ENCODE data around the gene C13orf46.

C13orf46 gene

DNA sequence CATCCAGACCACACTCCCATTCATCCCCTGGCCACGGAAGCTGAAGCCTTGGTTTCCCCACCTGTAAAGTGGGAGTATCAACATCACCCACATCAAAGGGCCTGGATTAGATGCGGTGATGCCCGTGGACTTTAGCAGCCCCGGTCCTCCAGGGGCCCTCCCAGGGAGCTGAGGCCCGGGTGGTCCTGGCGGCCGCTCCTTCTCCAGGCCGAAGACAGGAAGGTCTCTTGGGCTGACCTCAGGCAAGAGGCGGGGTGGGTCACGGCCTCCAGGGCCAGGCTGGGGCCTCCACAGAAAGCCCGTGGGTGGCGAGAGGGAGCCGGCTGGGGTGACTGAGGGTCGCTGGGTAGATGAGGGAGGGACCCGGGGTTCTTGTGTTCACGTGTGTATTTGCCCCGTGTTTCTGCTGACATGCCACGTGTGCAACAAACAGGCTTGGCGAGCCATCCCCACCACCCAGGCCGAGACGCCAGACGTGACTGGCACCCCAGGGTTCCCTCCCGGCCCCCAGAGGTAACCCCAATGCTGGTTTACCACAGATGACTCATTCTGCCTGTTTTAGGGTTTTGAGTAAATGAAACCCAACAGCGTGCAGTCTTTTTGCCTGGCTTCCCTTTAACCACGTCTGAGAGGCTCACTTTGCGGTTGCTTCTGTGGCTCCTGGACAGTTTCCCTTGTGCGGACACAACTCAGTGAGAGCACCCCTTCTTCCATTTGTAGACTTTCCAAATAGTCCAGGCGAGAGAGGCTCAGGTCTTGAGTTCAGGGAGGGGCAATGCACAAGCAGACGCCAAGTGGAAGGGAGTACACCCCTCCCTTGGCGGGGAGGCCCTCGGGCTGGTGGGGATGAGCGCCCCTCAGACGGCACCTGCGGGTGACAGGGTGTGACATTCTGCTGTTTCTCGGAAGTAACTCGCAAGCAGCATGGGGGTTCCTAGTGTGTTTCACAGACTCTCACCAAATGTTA, 42.9 kb downstream of the C13orf46 start:
- no peak overlapping the region for H3K27ac ChIP-seq
- TF ChIP-seq ZFX (IDR thresholded peaks at IDR 0.05; ENCODE audit: borderline replicate concordance): no peak
- TF ChIP-seq, protein P1, sequence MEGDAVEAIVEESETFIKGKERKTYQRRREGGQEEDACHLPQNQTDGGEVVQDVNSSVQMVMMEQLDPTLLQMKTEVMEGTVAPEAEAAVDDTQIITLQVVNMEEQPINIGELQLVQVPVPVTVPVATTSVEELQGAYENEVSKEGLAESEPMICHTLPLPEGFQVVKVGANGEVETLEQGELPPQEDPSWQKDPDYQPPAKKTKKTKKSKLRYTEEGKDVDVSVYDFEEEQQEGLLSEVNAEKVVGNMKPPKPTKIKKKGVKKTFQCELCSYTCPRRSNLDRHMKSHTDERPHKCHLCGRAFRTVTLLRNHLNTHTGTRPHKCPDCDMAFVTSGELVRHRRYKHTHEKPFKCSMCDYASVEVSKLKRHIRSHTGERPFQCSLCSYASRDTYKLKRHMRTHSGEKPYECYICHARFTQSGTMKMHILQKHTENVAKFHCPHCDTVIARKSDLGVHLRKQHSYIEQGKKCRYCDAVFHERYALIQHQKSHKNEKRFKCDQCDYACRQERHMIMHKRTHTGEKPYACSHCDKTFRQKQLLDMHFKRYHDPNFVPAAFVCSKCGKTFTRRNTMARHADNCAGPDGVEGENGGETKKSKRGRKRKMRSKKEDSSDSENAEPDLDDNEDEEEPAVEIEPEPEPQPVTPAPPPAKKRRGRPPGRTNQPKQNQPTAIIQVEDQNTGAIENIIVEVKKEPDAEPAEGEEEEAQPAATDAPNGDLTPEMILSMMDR (IDR thresholded peaks at IDR 0.05): no peak

DNA sequence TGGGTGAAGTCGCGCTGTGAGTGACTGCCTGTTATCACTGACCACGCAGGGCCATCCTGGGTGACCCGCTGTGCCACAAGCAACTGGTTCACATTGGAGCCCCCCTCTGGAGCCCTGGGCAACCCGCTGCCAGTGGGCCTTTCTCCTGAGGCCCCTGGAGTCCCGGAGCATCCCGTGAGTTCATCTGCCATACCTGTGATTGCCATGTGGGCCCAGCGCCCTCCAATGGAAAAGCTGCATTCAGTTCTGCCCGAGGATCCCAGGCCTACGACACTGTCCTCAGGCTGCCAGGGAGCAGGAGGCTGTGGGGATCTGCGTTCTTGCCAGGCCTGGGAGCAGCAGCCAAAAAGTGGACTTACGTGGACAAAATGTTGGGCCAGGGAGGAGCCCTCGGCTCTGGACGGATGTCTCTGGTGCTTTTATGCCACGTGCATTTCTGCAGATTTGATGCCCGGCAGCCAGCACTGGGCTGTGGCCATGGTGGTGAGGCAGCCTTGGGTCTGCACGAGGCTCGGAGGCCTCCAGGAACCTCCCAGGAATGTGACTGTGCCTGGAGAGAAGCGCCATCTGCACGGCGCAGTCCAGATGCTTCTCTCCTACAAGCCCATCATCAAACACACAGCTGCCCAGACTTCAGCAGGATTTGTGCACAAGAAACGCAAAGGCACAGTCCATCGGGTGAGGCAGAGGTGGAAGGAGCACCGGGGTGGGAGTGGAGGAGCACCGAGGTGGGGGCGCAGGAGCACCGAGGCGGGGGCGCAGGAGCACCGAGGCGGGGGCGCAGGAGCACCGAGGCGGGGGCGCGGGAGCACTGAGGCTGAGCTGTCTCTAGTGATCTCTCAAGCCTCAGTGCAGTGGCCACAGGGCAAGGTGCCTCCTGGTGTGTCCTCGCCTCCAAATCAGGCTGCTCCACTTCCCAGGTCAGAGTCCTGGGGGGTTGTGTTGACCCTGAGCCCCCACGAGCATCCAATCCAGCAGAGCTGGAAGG, 44.0 kb downstream of the C13orf46 start:
- H3K27ac ChIP-seq: no peak overlapping the region
- TF ChIP-seq ZFX (IDR thresholded peaks at IDR 0.05; ENCODE audit: borderline replicate concordance): no peak
- TF ChIP-seq, protein P1 (IDR thresholded peaks at IDR 0.05): no peak

DNA sequence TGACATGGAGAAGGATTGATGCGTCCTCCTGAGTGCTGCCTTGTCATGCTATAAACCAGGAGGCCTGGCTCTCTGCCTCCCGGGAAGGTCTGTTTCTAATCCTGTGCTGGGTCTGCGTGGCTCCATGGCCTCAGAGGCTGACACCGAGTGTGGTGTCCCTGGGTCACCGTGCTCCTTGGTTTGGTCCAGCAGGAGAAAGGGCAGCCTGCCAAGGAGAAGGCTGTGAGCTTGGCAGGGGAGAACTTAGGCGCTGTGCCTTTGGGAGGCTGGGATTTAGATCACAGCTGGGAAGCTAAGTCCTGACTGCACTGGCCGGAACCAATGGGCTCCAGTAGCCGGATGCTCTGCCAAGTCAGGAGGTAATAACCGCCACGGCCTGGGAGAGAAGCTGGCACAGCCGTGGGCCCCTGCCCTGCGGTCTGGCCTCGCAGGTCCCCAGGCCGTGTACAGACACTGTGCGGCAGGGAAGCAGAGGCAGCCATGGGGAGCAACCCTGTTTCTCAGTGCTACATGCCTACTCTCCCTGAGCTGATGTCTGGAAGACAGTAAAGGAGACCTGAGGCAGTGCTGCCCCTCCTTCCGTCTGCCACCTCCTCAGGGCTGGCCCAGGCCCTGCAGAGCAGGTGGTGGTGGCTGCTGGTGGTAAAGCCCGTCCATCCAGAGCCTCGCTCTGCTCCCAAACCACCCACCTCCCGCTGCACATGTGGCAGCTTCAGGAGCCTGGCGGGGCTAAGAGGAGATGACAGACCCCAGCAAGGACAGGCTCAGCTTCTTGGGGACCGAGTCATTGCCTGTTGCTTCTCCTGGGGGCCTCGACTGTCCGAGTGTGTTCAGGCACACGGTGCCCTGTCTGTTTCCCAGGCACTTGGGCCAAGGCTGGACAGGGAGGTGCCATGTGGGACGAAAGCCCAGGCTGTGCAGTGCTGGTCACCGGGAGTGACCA, 44.9 kb downstream of the C13orf46 start:
- no peak overlapping the region for H3K27ac ChIP-seq
- no peak for TF ChIP-seq ZFX (IDR thresholded peaks at IDR 0.05; ENCODE audit: borderline replicate concordance)
- TF ChIP-seq, protein P1 (IDR thresholded peaks at IDR 0.05): no peak

DNA sequence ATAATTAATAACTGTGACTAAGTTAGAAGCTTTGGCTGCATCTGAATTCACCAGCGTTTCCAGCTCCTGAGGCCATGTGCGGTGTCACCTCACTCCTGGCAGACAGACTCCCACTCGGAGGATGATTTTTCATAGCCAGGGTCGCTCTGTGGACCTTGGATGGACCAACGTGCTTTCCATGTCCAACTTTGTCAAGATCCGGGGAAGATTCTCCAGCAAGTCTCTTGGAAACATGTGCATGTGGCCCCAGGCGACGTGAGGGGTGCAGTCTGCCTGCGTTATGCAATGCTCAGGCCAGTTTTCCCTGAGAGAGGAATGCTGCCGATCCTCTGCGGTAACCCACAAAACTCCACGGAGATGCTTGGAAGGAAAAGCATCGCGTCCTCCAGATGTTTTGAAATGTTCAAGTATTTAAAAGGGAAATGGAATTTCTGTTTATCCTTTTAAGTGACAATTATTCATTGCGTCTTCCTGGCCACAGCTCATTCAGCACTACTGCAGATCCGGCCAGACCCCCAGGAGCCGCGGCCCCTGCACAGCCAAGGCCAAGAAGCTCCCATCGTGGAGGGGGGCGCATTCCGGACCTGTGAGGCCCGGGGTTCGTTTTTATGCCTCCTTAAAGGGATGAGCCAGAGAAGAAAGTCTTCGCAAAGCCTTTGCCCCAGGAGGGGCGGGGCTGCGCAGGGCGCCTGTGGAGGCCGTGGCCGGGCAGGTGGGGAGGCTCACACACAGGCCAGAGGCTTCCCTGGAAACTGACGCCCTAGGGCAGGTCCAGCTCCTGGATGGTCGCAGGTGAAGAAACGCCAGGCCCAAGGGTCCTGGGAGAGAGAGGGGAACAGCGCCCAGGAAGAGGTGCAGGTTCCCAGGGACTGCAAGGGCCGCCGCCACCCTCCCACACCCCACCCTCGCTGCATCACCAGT, 46.0 kb downstream of the C13orf46 start:
- TF ChIP-seq, protein P1 (IDR thresholded peaks at IDR 0.05): no peak
- TF ChIP-seq ZFX (IDR thresholded peaks at IDR 0.05; ENCODE audit: borderline replicate concordance): no peak
- no peak overlapping the region for H3K27ac ChIP-seq

DNA sequence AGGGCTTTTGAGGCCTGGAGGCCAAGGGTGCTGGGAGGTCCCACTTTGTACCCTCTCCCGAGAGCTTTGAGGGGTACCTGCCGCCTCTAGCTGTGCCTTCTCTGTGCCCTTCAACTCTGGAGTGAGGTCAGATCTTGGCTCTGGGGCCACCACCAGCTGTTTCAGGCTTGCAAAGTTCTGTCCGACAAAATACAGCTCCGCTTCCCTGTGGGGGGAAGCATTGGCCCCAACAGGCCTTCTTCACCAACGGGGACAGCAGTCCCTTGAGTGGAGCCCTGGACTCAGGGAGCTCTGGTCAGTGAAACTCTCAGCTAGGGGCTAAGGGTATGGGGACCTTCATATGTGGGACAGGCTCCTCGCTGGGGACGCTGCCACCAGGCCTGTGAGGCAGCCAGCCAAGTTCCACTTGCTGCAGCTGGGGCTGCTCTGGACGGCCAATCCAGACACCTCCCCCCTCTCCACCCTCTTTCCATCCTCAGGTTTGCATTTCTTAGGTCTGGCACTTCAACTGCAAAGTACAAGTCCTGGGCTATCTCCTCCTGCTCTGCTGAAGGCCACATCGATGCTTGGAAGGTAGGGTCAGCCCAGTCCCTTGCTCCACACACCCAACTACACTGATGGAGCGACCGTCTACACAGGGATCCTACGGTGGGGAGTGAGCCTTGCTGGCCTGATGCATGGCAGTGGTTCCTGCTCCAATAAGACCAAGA, 46.8 kb downstream of the C13orf46 start:
- no peak overlapping the region for H3K27ac ChIP-seq
- TF ChIP-seq, protein P1 (IDR thresholded peaks at IDR 0.05): no peak
- no peak for TF ChIP-seq ZFX (IDR thresholded peaks at IDR 0.05; ENCODE audit: borderline replicate concordance)

Data from 22Rv1 (cell line).